Progenitor cell of endocrine pancreas (in vitro differentiated cells): ENCODE measurements around the gene PAPPA. TPM values are rescaled to one million over a fixed set of nuclear protein-coding genes. Genes with fewer than 3 reads are reported as not detected.

Experiments
- DNase-seq: peaks from one replicate; pipeline ENCODE4 v3.0.0; 2021; ENCODE audit warnings: low spot score; ENCODE audit not compliant: unreplicated experiment
- H3K27ac Mint-ChIP-seq: 2 replicates; pipeline ENCODE4 v1.8.0; 2021; ENCODE audit warnings: mild to moderate bottlenecking, moderate library complexity, mixed read lengths
- H3K27me3 Mint-ChIP-seq: 2 replicates; pipeline ENCODE4 v1.8.0; 2021; ENCODE audit warnings: mixed read lengths
- H3K36me3 Mint-ChIP-seq: 2 replicates; pipeline ENCODE4 v1.8.0; 2022; ENCODE audit warnings: mixed read lengths; ENCODE audit not compliant: insufficient read depth
- H3K4me1 Mint-ChIP-seq: 2 replicates; pipeline ENCODE4 v1.8.0; 2021; ENCODE audit warnings: low read depth, mixed read lengths
- H3K4me3 Mint-ChIP-seq: 2 replicates; pipeline ENCODE4 v1.8.0; 2021; ENCODE audit warnings: low read depth, mild to moderate bottlenecking, moderate library complexity, mixed read lengths
- H3K9me3 Mint-ChIP-seq: 2 replicates; pipeline ENCODE4 v1.8.0; 2021; ENCODE audit warnings: low read depth, mixed read lengths
- total RNA-seq: library from RNA; stranded (reverse); gene quantifications from 2 replicates; pipeline ENCODE4 v1.2.1, GENCODE V29; 2021
- TF ChIP-seq, protein P1 (sequence below): fragments of 200-600 bp; sonication (generic); IDR thresholded peaks from one replicate; pipeline ENCODE4 v1.5.0; 2021; ENCODE audit warnings: antibody characterized with exemption, mild to moderate bottlenecking; ENCODE audit not compliant: unreplicated experiment

Gene PAPPA
- total RNA-seq, 1 donor from 2014 or later: 0.36 TPM

DNA sequence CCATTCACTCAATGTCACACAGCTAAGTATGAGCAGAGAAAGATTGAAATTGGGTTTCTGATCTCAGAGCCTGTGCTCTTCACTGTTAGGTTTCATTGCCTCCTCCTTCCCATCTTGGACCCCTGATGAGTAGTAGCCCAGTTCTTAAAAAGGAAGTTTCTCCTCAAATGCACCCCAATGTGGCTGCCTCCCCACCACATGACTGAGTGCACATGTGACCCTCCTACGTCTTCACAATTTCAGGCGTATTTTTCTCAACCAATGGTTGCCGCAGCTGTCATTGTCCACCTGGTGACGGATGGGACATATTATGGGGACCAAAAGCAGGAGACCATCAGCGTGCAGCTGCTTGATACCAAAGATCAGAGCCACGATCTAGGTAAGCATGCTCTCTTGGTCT, 178.5 kb downstream of the PAPPA start:
- TF ChIP-seq, protein P1, sequence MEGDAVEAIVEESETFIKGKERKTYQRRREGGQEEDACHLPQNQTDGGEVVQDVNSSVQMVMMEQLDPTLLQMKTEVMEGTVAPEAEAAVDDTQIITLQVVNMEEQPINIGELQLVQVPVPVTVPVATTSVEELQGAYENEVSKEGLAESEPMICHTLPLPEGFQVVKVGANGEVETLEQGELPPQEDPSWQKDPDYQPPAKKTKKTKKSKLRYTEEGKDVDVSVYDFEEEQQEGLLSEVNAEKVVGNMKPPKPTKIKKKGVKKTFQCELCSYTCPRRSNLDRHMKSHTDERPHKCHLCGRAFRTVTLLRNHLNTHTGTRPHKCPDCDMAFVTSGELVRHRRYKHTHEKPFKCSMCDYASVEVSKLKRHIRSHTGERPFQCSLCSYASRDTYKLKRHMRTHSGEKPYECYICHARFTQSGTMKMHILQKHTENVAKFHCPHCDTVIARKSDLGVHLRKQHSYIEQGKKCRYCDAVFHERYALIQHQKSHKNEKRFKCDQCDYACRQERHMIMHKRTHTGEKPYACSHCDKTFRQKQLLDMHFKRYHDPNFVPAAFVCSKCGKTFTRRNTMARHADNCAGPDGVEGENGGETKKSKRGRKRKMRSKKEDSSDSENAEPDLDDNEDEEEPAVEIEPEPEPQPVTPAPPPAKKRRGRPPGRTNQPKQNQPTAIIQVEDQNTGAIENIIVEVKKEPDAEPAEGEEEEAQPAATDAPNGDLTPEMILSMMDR: no peak
- peaks cover 13% of the 10 kb centered on the region for H3K27me3 Mint-ChIP-seq
- H3K4me3 Mint-ChIP-seq: no peak overlapping the region
- H3K27ac Mint-ChIP-seq: no peak overlapping the region
- H3K9me3 Mint-ChIP-seq: no peaks in the 10 kb centered on the region
- H3K36me3 Mint-ChIP-seq: no peaks in the 10 kb centered on the region
- H3K4me1 Mint-ChIP-seq: peaks cover 17% of the 10 kb centered on the region
- no peak for DNase-seq

DNA sequence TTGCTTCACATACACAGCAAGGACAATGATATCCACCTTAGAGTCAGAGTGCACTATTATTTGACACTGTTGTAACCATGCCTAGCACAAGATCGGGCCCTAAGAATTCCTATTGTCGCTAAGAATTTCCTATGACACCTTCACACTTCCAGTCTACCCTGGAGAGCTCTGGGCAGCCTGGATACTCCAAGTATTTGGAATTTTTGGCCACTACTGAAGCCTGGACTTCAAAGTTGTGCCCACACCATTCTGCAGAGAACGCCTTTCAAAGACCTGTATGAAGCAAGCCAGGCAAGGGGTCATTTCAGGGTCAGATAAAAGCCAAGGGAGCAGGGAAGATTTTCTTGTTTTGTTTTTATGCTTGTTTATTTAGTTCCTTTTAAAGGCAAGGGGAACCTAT, 179.7 kb downstream of the PAPPA start:
- H3K4me1 Mint-ChIP-seq: peaks cover 25% of the 10 kb centered on the region
- TF ChIP-seq, protein P1: no peak
- H3K4me3 Mint-ChIP-seq: peak overlapping the region; percentile 29
- DNase-seq: no peak
- H3K27ac Mint-ChIP-seq: peak overlapping the region; percentile 79
- no peaks in the 10 kb centered on the region for H3K9me3 Mint-ChIP-seq
- H3K27me3 Mint-ChIP-seq: peaks cover 16% of the 10 kb centered on the region
- no peaks in the 10 kb centered on the region for H3K36me3 Mint-ChIP-seq

DNA sequence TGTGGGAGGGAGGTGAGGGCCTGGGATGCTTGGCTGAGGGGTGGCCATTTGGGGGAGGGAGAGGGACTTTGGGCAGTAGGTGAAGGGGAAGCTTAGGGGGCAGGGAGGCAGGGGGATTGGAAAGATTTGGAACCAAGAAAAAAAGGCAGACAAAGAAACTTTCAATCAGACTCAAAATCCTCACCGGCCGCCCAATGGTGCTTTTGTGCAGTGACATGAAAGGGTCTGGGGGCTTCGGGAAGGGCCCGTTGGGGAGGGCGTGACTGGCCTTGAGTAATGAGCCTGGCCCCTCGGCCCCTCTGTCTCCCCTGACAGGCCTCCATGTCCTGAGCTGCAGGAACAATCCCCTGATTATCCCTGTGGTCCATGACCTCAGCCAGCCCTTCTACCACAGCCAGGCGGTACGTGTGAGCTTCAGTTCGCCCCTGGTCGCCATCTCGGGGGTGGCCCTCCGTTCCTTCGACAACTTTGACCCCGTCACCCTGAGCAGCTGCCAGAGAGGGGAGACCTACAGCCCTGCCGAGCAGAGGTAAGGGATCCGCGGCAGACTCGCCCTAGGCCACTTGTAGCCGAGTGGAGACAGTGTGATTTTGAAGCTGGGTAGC, 181.1 kb downstream of the PAPPA start:
- DNase-seq: no peak
- Mint-ChIP-seq H3K27me3 (peaks cover 16% of the 10 kb centered on the region), H3K9me3 (no peaks in the 10 kb centered on the region), H3K4me3 (no peak overlapping the region), H3K4me1 (peaks cover 31% of the 10 kb centered on the region), H3K36me3 (no peaks in the 10 kb centered on the region), H3K27ac (no peak overlapping the region)
- TF ChIP-seq, protein P1: no peak

DNA sequence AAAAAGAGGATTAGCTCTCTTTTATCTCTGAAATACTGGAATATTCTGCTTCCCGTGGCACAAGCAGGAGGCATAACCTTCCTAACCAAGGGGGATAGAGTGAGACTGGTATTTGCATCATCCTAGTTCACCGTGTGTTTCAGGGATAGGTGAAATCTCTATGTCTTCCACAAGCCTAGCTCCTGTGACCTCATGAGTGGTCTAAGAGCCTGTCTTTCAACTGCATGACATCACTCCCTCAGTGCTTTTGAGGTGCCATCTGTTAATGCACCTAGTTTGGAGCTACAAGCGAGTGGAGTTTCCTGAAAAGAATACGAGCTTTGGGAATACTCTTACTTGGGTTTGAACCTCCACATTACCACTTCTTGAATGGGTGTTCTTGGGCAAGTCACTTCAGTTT, 181.8 kb downstream of the PAPPA start:
- H3K4me3 Mint-ChIP-seq: no peak overlapping the region
- H3K27me3 Mint-ChIP-seq: peaks cover 16% of the 10 kb centered on the region
- no peaks in the 10 kb centered on the region for H3K36me3 Mint-ChIP-seq
- TF ChIP-seq, protein P1: no peak
- H3K4me1 Mint-ChIP-seq: peaks cover 37% of the 10 kb centered on the region
- no peak overlapping the region for H3K27ac Mint-ChIP-seq
- no peak for DNase-seq
- H3K9me3 Mint-ChIP-seq: no peaks in the 10 kb centered on the region

DNA sequence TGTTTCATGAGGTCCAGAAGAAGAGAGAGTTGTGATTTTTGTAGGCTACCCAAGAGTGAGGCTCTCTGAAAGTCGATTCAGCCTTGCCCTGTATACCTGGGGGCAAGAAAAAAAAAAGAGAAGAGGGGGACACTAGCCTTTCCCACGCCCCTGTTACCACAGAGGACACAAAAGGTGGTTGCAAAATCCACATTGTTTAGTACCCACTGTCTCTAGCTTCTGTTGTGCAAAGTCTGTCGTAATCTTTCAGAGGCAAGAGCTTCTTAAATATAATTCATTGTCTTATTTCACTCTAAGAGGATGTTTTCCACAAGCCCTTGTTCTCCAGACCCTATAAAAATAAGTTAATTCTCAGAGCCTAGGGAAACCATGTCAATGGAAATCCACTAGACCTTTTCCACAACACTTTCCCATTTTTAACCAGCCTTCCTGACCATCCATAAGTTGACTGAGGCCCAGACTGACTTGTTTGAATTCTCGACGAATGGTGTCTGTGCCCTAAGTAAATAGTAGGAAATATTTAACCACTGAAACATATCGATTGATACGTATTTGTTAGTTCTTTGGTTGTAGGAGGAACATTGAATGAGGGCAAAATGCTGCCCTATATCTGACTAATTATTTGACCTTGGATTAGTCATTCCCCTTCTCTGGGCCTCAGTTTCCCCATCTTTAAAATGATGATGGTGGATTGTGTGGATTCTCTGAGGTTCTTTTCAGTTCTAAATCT, 182.7 kb downstream of the PAPPA start:
- H3K27ac Mint-ChIP-seq: no peak overlapping the region
- H3K4me1 Mint-ChIP-seq: peaks cover 38% of the 10 kb centered on the region
- no peak for DNase-seq
- H3K27me3 Mint-ChIP-seq: peaks cover 13% of the 10 kb centered on the region
- no peak overlapping the region for H3K4me3 Mint-ChIP-seq
- no peaks in the 10 kb centered on the region for H3K36me3 Mint-ChIP-seq
- TF ChIP-seq, protein P1: no peak
- H3K9me3 Mint-ChIP-seq: no peaks in the 10 kb centered on the region
